Lower leg skin (tissue), 3 donors: ENCODE results near the gene ZNF619.

Source experiments
- CTCF ChIP-seq, 3 donors: fragments of 450-650 bp; IDR thresholded peaks; one replicate each; pipeline ENCODE4 v1.5.1; 2016; ENCODE audit warnings: antibody characterized with exemption in 3 of 3, mild to moderate bottlenecking in 3 of 3, moderate library complexity in 2 of 3
- POLR2A ChIP-seq, 2 donors: fragments of 450-650 bp; IDR thresholded peaks; one replicate each; pipeline ENCODE4 v1.6.1; 2016 to 2017; ENCODE audit warnings: antibody characterized with exemption in 2 of 2, mild to moderate bottlenecking in 1 of 2, moderate library complexity in 1 of 2

- TF ChIP-seq CTCF (IDR thresholded peaks at IDR 0.05), result no peak
- no peak for TF ChIP-seq POLR2A (IDR thresholded peaks at IDR 0.05)
These were observed 44.1 kb upstream of the ZNF619 start for GRCh38 chr3:40432793-40433192.
